Measurements from ENCODE around the gene LSMEM2. TPM values are rescaled to one million over a fixed set of nuclear protein-coding genes. Genes with fewer than 3 reads are reported as not detected.

Gene LSMEM2
- total and polyA plus RNA-seq, 8 donors = 0.15 to 0.61 (median 0.41) TPM; not detected in 1

DNA sequence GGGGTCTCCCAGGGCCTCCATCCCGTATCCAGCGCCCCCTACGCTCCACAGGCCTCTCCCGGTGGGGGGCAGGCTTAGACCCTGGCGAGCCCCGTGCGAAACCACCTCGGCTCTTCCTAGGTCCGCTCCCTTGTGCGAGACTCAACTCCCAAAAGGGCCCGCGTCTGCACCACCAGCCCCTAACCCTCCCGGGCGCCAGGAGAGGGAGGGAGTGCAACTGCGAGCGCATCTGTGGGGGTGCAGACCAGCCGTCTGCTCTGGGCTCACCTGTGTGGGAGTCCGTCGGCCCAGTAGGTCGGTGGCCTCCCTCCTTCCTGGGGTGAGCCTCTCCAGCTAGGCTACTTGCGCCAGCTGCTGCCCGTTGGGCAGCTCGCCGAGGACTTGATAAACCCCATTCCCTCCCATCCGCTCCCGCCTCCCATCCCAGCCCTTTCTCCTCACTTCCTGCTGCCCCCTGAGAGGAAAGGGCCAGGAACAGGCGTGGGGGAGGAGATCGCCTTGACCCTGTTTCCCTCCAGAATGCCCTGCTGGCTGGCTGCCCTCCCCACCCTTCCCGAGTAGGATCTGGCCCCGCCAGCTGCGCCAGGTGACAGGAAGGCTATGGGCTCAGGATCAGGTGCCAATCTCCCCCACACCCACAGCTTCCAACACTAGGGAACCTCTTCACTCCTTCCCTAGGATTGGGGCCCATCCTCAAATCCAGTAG, 43.7 kb downstream of the LSMEM2 start, which contains the start of gene HYAL2:
TSS of gene HYAL2 (minus strand) at position 360 of the 706 bp plus-strand sequence. CDS start 2,256 bp downstream, outside the sequence.
- no peaks in the 10 kb centered on the region for H3K27me3 ChIP-seq
- H3K27ac ChIP-seq = peak within 1 kb of the TSS; percentile 90 to 93
- H3K4me3 ChIP-seq = peak within 1 kb of the TSS; percentile 76 to 91
- ATAC-seq (peak; percentile 2), DNase-seq (peak in 2 of 4 donors; percentile 56 to 67)
- H3K4me1 ChIP-seq = peaks cover 44 to 89% of the 10 kb centered on the region in 2 donors
- intact Hi-C loops (cut with DNase I) = no loop called here
- H3K9me3 ChIP-seq = no peaks in the 10 kb centered on the region
- H3K36me3 ChIP-seq = peaks cover 0 to 42% of the 10 kb centered on the region in 2 donors
- no peak for TF ChIP-seq CTCF (IDR thresholded peaks at IDR 0.05)

GRCh38 chr3:50323092-50323600, 44.3 kb downstream of the LSMEM2 start:
- Histone ChIP-seq H3K27me3 (no peaks in the 10 kb centered on the region), H3K36me3 (peaks cover 0 to 36% of the 10 kb centered on the region in 2 donors), H3K4me1 (peaks cover 39 to 84% of the 10 kb centered on the region in 2 donors), H3K4me3 (peak overlapping the region in 1 of 2 donors; percentile 91), H3K27ac (peak overlapping the region; percentile 90 to 93), H3K9me3 (no peaks in the 10 kb centered on the region)
- no peak for TF ChIP-seq CTCF (IDR thresholded peaks at IDR 0.05)
- intact Hi-C loops (cut with DNase I) = no loop called here
- no peak for ATAC-seq
- peak in 1 of 4 donors; percentile 58 for DNase-seq

- H3K36me3 ChIP-seq = peaks cover 0 to 30% of the 10 kb centered on the region in 2 donors
- H3K4me3 ChIP-seq = peak overlapping the region in 1 of 2 donors; percentile 91
- H3K4me1 ChIP-seq = peaks cover 33 to 84% of the 10 kb centered on the region in 2 donors
- H3K9me3 ChIP-seq = no peaks in the 10 kb centered on the region
- peak in 1 of 2 donors; percentile 17 for TF ChIP-seq CTCF (IDR thresholded peaks at IDR 0.05)
- DNase-seq (peak in 1 of 4 donors; percentile 39), ATAC-seq (no peak)
- H3K27ac ChIP-seq = peak overlapping the region; percentile 90 to 93
- no peaks in the 10 kb centered on the region for H3K27me3 ChIP-seq
- intact Hi-C loops (cut with DNase I) = no loop called here
Measured at GRCh38 chr3:50323614-50324199, 44.8 kb downstream of the LSMEM2 start.

- peak overlapping the region; percentile 90 to 93 for H3K27ac ChIP-seq
- peak; percentile 4 for ATAC-seq
- no peaks in the 10 kb centered on the region for H3K9me3 ChIP-seq
- peaks cover 0 to 27% of the 10 kb centered on the region in 2 donors for H3K36me3 ChIP-seq
- intact Hi-C loops (cut with DNase I) = no loop called here
- peaks cover 25 to 78% of the 10 kb centered on the region in 2 donors for H3K4me1 ChIP-seq
- H3K27me3 ChIP-seq = no peaks in the 10 kb centered on the region
- peak; percentile 77 to 91 for TF ChIP-seq CTCF (IDR thresholded peaks at IDR 0.05)
- peak overlapping the region in 1 of 2 donors; percentile 91 for H3K4me3 ChIP-seq
- peak in 2 of 4 donors; percentile 69 to 90 for DNase-seq
Measured at GRCh38 chr3:50324351-50325112, 45.6 kb downstream of the LSMEM2 start.
